ENCODE data around the gene CTNND1. TPM values are rescaled to one million over a fixed set of nuclear protein-coding genes. Genes with fewer than 3 reads are reported as not detected.

CTNND1 gene
- total RNA-seq, 4 donors from 2014 or later: 178 to 238 (median 202) TPM

DNA sequence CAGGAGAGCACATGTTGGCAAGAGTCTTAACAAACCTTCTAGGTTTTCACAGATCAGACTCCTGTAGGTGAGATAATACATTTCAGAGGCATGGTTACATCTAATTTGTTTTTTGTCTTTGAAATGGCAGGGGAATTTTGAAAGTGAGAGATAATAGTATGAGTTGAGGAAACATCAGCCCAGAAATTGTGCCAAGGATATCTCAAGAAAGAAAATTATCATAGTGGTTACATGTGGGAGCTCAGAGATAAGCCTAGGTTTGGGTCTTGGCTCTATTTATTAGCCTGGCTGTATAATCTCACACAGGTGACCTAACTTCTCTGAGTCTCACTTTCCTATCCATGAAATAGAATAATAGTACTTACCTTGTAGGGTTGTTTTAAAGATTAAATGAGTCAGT, 10.4 kb upstream of the CTNND1 start:
- Histone ChIP-seq H3K27me3 (no peaks in the 10 kb centered on the region), H3K4me1 (peaks cover under 1 to 7% of the 10 kb centered on the region in 2 donors), H3K9me3 (no peaks in the 10 kb centered on the region), H3K27ac (no peak overlapping the region), H3K4me3 (replicated peaks in 1 of 3) (no peak overlapping the region), H3K36me3 (peaks cover 0 to 4% of the 10 kb centered on the region in 2 donors)
- DNase-seq: no peak
- intact Hi-C loops (cut with DNase I): loop anchor here (5.0 kb wide), 1 partner anchor 51 kb away; no protein-coding TSS in a partner anchor
- TF ChIP-seq POLR2A (IDR thresholded peaks at IDR 0.05): no peak
- TF ChIP-seq CTCF (IDR thresholded peaks at IDR 0.05): no peak

GRCh38 chr11:57751676-57752253, 9.8 kb upstream of the CTNND1 start, which contains the start of gene BTBD18:
BTBD18 (minus strand) TSS chr11:57751819; CDS start chr11:57751188, 631 bp downstream.
- Histone ChIP-seq H3K27ac (no peak within 1 kb of the TSS), H3K4me1 (peaks cover 0 to 6% of the 10 kb centered on the region in 2 donors), H3K36me3 (peaks cover 0 to 4% of the 10 kb centered on the region in 2 donors), H3K27me3 (no peaks in the 10 kb centered on the region), H3K4me3 (replicated peaks in 1 of 3) (no peak within 1 kb of the TSS), H3K9me3 (no peaks in the 10 kb centered on the region)
- intact Hi-C loops (cut with DNase I): loop anchor here (5.0 kb wide), 1 partner anchor 51 kb away; no protein-coding TSS in a partner anchor
- TF ChIP-seq CTCF (IDR thresholded peaks at IDR 0.05): peak in 5 of 6 experiments; percentile 30 to 70 (median 57)
- TF ChIP-seq POLR2A (IDR thresholded peaks at IDR 0.05): no peak
- 37 to 43% methylated on average over 10 of the region's 10 CpGs for WGBS, 2 donors
- peak; percentile 67 to 68 for DNase-seq

- no peak overlapping the region for H3K27ac ChIP-seq
- no peak for TF ChIP-seq CTCF (IDR thresholded peaks at IDR 0.05)
- TF ChIP-seq POLR2A (IDR thresholded peaks at IDR 0.05): no peak
- no peak for DNase-seq
- intact Hi-C loops (cut with DNase I): loop anchor here (5.0 kb wide), 1 partner anchor 49 kb away; no protein-coding TSS in a partner anchor
- 95 to 97% methylated on average over 30 of the region's 30 CpGs for WGBS, 2 donors
- H3K9me3 ChIP-seq: no peaks in the 10 kb centered on the region
- H3K4me1 ChIP-seq: peaks cover 0 to 6% of the 10 kb centered on the region in 2 donors
- H3K36me3 ChIP-seq: peaks cover 0 to 4% of the 10 kb centered on the region in 2 donors
- no peak overlapping the region for H3K4me3 ChIP-seq (replicated peaks in 1 of 3)
- H3K27me3 ChIP-seq: no peaks in the 10 kb centered on the region
Observed at GRCh38 chr11:57752954-57753353, 8.6 kb upstream of the CTNND1 start.

DNA sequence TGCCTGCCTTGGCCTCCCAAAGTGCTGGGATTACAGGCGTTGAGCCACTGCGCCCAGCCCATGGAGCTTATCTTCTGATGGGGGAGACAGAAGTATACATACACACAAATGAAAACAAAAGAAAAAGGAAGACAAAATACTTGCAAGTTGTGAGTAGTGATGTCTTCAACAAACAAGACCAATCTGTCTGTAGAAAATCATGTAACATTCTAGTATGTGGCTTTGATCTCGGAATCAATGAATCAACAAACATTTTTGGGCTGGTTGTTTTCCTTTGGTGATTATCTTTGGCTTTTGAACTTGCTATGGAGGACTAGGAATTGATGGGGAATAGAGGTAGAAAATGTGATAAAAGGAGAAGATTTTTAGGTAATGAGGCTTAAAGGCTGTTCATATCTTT, 3.4 kb upstream of the CTNND1 start:
- intact Hi-C loops (cut with DNase I): no loop called here
- no peaks in the 10 kb centered on the region for H3K4me1 ChIP-seq
- no peak overlapping the region for H3K27ac ChIP-seq
- H3K9me3 ChIP-seq: no peaks in the 10 kb centered on the region
- TF ChIP-seq CTCF (IDR thresholded peaks at IDR 0.05): no peak
- TF ChIP-seq POLR2A (IDR thresholded peaks at IDR 0.05): no peak
- H3K27me3 ChIP-seq: no peaks in the 10 kb centered on the region
- no peaks in the 10 kb centered on the region for H3K36me3 ChIP-seq
- 91 to 96% methylated on average over 3 of the region's 3 CpGs for WGBS, 2 donors
- H3K4me3 ChIP-seq (replicated peaks in 1 of 3): no peak overlapping the region
- DNase-seq: no peak

GRCh38 chr11:57762235-57762861, 746 bp downstream of the CTNND1 start:
- intact Hi-C loops (cut with DNase I): no loop called here
- Histone ChIP-seq H3K27ac (peak overlapping the region; percentile 86 to 95 (median 95)), H3K36me3 (no peaks in the 10 kb centered on the region), H3K4me3 (replicated peaks in 1 of 3) (peak overlapping the region; percentile 40 to 60 (median 41)), H3K4me1 (peaks cover 15 to 26% of the 10 kb centered on the region in 2 donors), H3K9me3 (no peaks in the 10 kb centered on the region), H3K27me3 (no peaks in the 10 kb centered on the region)
- peak in 1 of 2 donors; percentile 62 for TF ChIP-seq POLR2A (IDR thresholded peaks at IDR 0.05)
- TF ChIP-seq CTCF (IDR thresholded peaks at IDR 0.05): no peak
- WGBS, 2 donors: 2% methylated on average over 9 of the region's 9 CpGs
- peak; percentile 45 to 54 for DNase-seq
